ENCODE measurements around the gene SLC34A1. TPM values are rescaled to one million over a fixed set of nuclear protein-coding genes. Genes with fewer than 3 reads are reported as not detected.

SLC34A1 gene
- total RNA-seq, 1 donor from 2014 or later = not detected

DNA sequence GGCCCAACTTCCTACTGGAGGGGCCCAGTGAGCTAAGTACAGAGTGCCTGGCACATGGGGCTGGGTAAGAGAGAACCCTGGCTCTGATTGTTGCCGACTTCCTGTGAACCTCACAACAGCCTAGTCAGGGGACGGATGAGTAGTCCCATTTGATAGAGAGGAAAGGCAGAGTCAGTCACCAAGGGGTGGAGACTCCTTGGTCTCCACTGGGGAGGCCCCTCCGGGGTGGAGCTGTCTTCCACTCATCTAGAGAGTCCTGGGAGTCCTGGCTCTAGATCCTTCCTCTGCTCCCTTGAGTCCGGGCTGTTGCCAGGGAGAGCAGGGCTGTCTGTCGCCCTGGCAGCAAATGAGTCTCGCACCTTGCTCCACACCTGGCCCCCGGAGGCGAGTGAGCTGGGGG lies 50.2 kb downstream of the SLC34A1 start:
- Mint-ChIP-seq H3K27me3 (ENCODE audit: unreplicated experiment) (peaks cover 5% of the 10 kb centered on the region), H3K9me3 (ENCODE audit: unreplicated experiment) (no peaks in the 10 kb centered on the region), H3K27ac (ENCODE audit: unreplicated experiment) (no peak overlapping the region), H3K36me3 (ENCODE audit: unreplicated experiment) (peaks cover under 1% of the 10 kb centered on the region), H3K4me3 (ENCODE audit: unreplicated experiment) (no peak overlapping the region), H3K4me1 (ENCODE audit: low read depth, unreplicated experiment) (no peaks in the 10 kb centered on the region)
- TF ChIP-seq, protein P1, sequence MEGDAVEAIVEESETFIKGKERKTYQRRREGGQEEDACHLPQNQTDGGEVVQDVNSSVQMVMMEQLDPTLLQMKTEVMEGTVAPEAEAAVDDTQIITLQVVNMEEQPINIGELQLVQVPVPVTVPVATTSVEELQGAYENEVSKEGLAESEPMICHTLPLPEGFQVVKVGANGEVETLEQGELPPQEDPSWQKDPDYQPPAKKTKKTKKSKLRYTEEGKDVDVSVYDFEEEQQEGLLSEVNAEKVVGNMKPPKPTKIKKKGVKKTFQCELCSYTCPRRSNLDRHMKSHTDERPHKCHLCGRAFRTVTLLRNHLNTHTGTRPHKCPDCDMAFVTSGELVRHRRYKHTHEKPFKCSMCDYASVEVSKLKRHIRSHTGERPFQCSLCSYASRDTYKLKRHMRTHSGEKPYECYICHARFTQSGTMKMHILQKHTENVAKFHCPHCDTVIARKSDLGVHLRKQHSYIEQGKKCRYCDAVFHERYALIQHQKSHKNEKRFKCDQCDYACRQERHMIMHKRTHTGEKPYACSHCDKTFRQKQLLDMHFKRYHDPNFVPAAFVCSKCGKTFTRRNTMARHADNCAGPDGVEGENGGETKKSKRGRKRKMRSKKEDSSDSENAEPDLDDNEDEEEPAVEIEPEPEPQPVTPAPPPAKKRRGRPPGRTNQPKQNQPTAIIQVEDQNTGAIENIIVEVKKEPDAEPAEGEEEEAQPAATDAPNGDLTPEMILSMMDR (IDR thresholded peaks at IDR 0.05; ENCODE audit: partially characterized antibody, unreplicated experiment) = no peak
- no peak for DNase-seq

- DNase-seq = no peak
- H3K4me3 Mint-ChIP-seq (ENCODE audit: unreplicated experiment) = no peak overlapping the region
- peaks cover 4% of the 10 kb centered on the region for H3K27me3 Mint-ChIP-seq (ENCODE audit: unreplicated experiment)
- TF ChIP-seq, protein P1 (IDR thresholded peaks at IDR 0.05; ENCODE audit: partially characterized antibody, unreplicated experiment) = no peak
- peaks cover 5% of the 10 kb centered on the region for H3K9me3 Mint-ChIP-seq (ENCODE audit: unreplicated experiment)
- no peaks in the 10 kb centered on the region for H3K4me1 Mint-ChIP-seq (ENCODE audit: low read depth, unreplicated experiment)
- no peak overlapping the region for H3K27ac Mint-ChIP-seq (ENCODE audit: unreplicated experiment)
- H3K36me3 Mint-ChIP-seq (ENCODE audit: unreplicated experiment) = peaks cover 5% of the 10 kb centered on the region
These were observed 50.9 kb downstream of the SLC34A1 start for GRCh38 chr5:177434942-177435738.

- H3K9me3 Mint-ChIP-seq (ENCODE audit: unreplicated experiment) = peaks cover 5% of the 10 kb centered on the region
- no peak overlapping the region for H3K27ac Mint-ChIP-seq (ENCODE audit: unreplicated experiment)
- peaks cover 5% of the 10 kb centered on the region for H3K36me3 Mint-ChIP-seq (ENCODE audit: unreplicated experiment)
- peaks cover 3% of the 10 kb centered on the region for H3K4me1 Mint-ChIP-seq (ENCODE audit: low read depth, unreplicated experiment)
- TF ChIP-seq, protein P1 (IDR thresholded peaks at IDR 0.05; ENCODE audit: partially characterized antibody, unreplicated experiment) = no peak
- no peak overlapping the region for H3K4me3 Mint-ChIP-seq (ENCODE audit: unreplicated experiment)
- DNase-seq = no peak
- H3K27me3 Mint-ChIP-seq (ENCODE audit: unreplicated experiment) = peaks cover 4% of the 10 kb centered on the region
These were observed 51.8 kb downstream of the SLC34A1 start for GRCh38 chr5:177435847-177436536.

DNA sequence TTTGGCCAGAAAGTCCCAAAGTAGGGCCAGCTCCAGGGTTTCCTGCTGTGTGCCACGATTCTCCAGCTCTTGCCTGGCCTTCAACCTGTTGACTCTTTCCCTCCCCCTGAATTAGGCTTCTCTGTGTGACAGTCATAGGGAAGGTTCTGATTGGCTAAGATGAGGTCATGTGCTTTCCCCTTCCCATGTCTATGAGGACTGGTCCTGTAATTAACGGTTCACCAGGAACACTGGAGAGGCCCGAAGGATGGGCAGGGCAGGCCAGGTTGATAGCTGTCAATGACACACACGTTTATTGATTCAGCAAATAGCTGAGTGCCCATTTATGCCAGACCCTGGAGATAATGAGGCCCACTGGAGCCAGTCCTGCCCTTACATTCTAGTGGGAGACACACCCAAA lies 53.4 kb downstream of the SLC34A1 start:
- TF ChIP-seq, protein P1 (IDR thresholded peaks at IDR 0.05; ENCODE audit: partially characterized antibody, unreplicated experiment) = no peak
- no peak overlapping the region for H3K27ac Mint-ChIP-seq (ENCODE audit: unreplicated experiment)
- H3K9me3 Mint-ChIP-seq (ENCODE audit: unreplicated experiment) = peaks cover 5% of the 10 kb centered on the region
- peaks cover 5% of the 10 kb centered on the region for H3K36me3 Mint-ChIP-seq (ENCODE audit: unreplicated experiment)
- H3K4me3 Mint-ChIP-seq (ENCODE audit: unreplicated experiment) = no peak overlapping the region
- DNase-seq = no peak
- peaks cover 6% of the 10 kb centered on the region for H3K27me3 Mint-ChIP-seq (ENCODE audit: unreplicated experiment)
- H3K4me1 Mint-ChIP-seq (ENCODE audit: low read depth, unreplicated experiment) = peaks cover 8% of the 10 kb centered on the region

DNA sequence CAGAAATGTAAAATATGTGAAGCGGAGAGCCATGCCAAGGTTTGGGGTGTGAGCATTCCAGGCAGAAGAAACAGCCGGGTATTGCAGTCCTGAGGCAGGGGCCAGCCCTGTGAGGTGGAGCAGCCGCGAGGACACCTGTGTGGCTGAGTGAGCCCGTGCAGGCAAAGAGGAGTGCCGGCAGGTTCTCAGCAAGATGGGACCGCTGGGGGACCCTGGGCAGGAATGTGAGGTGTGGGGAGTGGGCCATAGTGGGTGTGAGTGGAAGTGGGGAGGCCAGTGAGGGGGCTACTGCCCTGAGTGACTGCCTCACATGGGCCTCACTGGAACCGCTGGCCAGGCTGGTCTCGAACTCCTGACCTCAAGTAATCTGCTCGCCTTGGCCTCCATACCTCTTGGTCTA lies 54.2 kb downstream of the SLC34A1 start:
- Mint-ChIP-seq H3K9me3 (ENCODE audit: unreplicated experiment) (peaks cover 5% of the 10 kb centered on the region), H3K4me3 (ENCODE audit: unreplicated experiment) (no peak overlapping the region), H3K27me3 (ENCODE audit: unreplicated experiment) (peaks cover 6% of the 10 kb centered on the region), H3K36me3 (ENCODE audit: unreplicated experiment) (peaks cover 5% of the 10 kb centered on the region), H3K27ac (ENCODE audit: unreplicated experiment) (no peak overlapping the region), H3K4me1 (ENCODE audit: low read depth, unreplicated experiment) (peaks cover 8% of the 10 kb centered on the region)
- TF ChIP-seq, protein P1 (IDR thresholded peaks at IDR 0.05; ENCODE audit: partially characterized antibody, unreplicated experiment) = no peak
- DNase-seq = no peak
